Hindlimb muscle (tissue), 1 donor: ENCODE measurements around the gene DUSP7. TPM values are rescaled to one million over a fixed set of nuclear protein-coding genes. Genes with fewer than 3 reads are reported as not detected.
A peak's percentile ranks its signal among the peaks of the same experiment; 100 is the strongest.

ENCODE experiments used
- DNase-seq: peaks from one replicate; pipeline ENCODE4 v3.0.0-alpha.2; 2013
- polyA plus RNA-seq: library from polyadenylated mRNA; unstranded; fragments of 120-200 nt; gene quantifications from one replicate; pipeline ENCODE4 v1.2.1, GENCODE V29; 2013; ENCODE audit not compliant: insufficient read length

DUSP7 gene
- polyA plus RNA-seq, 1 donor, result 18.3 TPM

- DNase-seq, result no peak
These were observed 30.7 kb upstream of the DUSP7 start for GRCh38 chr3:52086976-52087663.

GRCh38 chr3:52086461-52086860 lies 30.1 kb upstream of the DUSP7 start:
- no peak for DNase-seq

- no peak for DNase-seq
These were observed 29.4 kb upstream of the DUSP7 start for GRCh38 chr3:52085681-52086282.

- DNase-seq, result no peak
These were observed 28.7 kb upstream of the DUSP7 start for GRCh38 chr3:52084954-52085680.

GRCh38 chr3:52084216-52084945 lies 28.0 kb upstream of the DUSP7 start:
- no peak for DNase-seq

GRCh38 chr3:52083556-52084087 lies 27.3 kb upstream of the DUSP7 start:
- DNase-seq, result no peak

GRCh38 chr3:52082951-52083350 lies 26.6 kb upstream of the DUSP7 start:
- no peak for DNase-seq

- DNase-seq, result no peak
These were observed 24.7 kb upstream of the DUSP7 start for GRCh38 chr3:52080830-52081719.

- no peak for DNase-seq
These were observed 23.6 kb upstream of the DUSP7 start for GRCh38 chr3:52079958-52080357.

GRCh38 chr3:52078781-52079560 lies 22.6 kb upstream of the DUSP7 start:
- DNase-seq, result no peak

GRCh38 chr3:52077925-52078324 lies 21.6 kb upstream of the DUSP7 start:
- no peak for DNase-seq

- DNase-seq, result peak; percentile 82
These were observed 20.8 kb upstream of the DUSP7 start for GRCh38 chr3:52076896-52077780.

GRCh38 chr3:52073490-52073889 lies 17.1 kb upstream of the DUSP7 start:
- no peak for DNase-seq

- no peak for DNase-seq
These were observed 16.1 kb upstream of the DUSP7 start for GRCh38 chr3:52072471-52072870.

GRCh38 chr3:52072020-52072419 lies 15.6 kb upstream of the DUSP7 start:
- no peak for DNase-seq

GRCh38 chr3:52070724-52071621 lies 14.6 kb upstream of the DUSP7 start:
- DNase-seq, result no peak

GRCh38 chr3:52069855-52070254 lies 13.5 kb upstream of the DUSP7 start:
- no peak for DNase-seq

- no peak for DNase-seq
These were observed 12.8 kb upstream of the DUSP7 start for GRCh38 chr3:52069135-52069534.

GRCh38 chr3:52068730-52069129 lies 12.4 kb upstream of the DUSP7 start:
- DNase-seq, result no peak
